LHCN-M2 (cell line): ENCODE data around the gene EIF2D. TPM values are rescaled to one million over a fixed set of nuclear protein-coding genes. Genes with fewer than 3 reads are reported as not detected.
"Not testable (repeated sequence)": the region's sequence is repeated elsewhere in the genome, so short reads cannot be mapped to it uniquely, and the experiment has no call there.

Experiments
- DNase-seq: peaks from one replicate; pipeline ENCODE4 v3.0.0-alpha.2; 2012; ENCODE audit warnings: low read depth
- polyA plus RNA-seq: library from polyadenylated mRNA; unstranded; fragments of >200 nt; gene quantifications from one replicate; pipeline ENCODE4 v1.2.1, GENCODE V29; 2012; ENCODE audit warnings: missing spikeins
- total RNA-seq: library from RNA; depleted of rRNA; stranded (reverse); fragments of >200 nt; gene quantifications from 2 replicates; pipeline ENCODE4 v1.2.3, GENCODE V29; 2014; rRNA removed

The EIF2D gene, protein sequence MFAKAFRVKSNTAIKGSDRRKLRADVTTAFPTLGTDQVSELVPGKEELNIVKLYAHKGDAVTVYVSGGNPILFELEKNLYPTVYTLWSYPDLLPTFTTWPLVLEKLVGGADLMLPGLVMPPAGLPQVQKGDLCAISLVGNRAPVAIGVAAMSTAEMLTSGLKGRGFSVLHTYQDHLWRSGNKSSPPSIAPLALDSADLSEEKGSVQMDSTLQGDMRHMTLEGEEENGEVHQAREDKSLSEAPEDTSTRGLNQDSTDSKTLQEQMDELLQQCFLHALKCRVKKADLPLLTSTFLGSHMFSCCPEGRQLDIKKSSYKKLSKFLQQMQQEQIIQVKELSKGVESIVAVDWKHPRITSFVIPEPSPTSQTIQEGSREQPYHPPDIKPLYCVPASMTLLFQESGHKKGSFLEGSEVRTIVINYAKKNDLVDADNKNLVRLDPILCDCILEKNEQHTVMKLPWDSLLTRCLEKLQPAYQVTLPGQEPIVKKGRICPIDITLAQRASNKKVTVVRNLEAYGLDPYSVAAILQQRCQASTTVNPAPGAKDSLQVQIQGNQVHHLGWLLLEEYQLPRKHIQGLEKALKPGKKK
- 49.3 and 53.5 TPM in 2 replicates for total RNA-seq
- 39.7 TPM for polyA plus RNA-seq

DNA sequence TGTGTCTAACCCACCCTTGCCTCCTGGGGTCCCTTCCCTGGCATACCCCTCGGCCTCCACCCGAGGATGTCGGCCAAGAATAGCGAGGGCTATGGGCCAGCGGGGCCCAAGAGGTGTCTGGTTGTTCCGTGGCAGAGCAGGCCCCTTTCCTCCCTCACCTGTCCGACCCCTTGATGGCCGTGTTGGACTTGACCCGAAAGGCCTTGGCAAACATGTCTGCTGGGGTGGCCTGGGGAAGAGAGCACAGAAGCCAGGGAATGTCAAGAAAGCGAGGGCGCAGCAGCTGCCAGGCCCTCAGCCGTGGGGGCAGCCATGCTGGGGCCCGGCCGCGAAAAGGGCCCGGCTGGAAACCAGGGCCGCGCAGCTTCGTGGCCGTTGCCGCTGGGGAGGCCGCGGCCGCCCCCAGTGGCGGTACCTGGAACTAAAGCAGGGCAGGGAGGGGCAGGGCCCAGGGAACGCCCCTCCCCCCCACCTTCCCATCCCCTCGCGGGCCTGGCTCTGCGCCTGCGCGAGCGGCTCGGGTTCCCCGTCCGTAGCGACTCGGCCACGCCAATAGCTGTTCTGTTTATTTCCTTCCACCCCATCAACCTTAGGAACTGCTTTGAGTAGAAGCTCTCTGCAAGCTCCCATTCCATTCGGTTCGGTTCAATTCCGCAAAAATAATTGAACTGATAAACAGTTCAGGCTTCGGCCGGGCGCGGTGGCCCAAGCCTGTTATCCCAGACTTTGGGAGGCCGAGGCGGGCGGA is at the start of gene EIF2D:
TSS of gene EIF2D (minus strand) at position 337 of the 748 bp plus-strand sequence. CDS start at position 214, 123 bp downstream.
- peak; percentile 88 for DNase-seq

DNA sequence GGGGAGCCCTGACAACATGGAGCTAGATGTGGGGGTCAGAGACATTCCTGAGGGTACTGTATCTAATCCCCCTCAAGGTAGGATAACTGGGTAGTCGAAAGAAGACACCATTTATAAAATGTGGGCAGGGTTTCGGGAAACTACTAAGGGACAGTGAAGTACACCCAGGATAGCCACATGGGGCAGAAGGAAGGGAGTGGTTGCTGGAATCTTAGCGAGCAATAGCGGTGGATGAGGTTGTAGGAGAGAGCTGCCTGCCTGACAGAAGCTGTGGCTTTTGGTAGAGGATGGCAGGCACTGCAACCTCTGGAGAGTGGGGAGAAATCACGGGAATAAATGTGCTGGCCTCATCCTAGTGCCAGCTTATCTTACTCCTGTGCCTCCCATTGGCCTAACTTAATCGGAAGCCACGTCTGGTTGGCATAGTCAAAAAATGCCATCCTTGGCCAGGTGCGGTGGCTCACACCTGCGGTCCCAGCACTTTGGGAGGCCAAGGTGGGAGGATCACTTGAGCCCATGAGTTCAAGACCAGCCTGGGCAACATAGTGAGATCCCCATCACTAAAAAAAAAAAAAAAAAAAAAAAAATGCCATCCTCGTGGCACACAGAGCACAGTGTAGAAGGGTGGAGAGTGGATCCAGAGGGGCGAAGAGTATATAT is 49.0 kb upstream of the EIF2D start:
- DNase-seq: no peak

DNA sequence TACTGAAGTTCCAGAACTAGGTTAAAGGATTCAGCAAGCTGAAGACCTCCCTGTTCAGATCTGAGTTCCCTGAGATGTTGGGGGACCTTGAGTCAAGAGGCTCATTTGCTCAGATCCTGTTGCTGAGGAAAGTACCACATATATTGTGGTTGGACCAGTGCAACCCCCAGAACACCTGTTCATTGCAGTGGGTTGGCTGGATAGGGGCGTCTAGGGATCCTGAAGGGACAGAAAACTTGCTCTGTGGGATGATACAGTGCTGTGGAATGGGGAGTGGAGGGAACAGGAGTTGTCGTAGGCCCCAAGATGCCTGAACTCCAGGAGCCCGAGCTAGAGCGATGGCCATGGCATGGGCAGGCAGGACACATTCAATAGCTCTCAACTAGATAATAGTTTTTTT is 47.9 kb upstream of the EIF2D start:
- peak; percentile 61 for DNase-seq

DNA sequence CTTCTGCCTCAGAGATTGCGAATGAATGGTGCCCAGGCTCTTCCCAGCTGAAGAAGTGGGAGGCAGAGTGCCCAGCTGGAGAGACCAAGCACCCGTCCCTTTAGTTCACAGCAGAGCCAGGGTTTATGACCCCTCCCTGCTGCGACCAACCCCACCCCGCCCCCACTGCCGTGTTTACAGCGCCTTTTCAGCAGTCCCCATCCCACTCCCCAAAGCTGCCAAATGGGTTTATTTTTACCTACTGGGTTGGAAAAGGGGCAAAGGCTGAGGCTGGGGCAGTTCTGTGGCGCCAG is 46.7 kb upstream of the EIF2D start:
- DNase-seq: no peak

DNA sequence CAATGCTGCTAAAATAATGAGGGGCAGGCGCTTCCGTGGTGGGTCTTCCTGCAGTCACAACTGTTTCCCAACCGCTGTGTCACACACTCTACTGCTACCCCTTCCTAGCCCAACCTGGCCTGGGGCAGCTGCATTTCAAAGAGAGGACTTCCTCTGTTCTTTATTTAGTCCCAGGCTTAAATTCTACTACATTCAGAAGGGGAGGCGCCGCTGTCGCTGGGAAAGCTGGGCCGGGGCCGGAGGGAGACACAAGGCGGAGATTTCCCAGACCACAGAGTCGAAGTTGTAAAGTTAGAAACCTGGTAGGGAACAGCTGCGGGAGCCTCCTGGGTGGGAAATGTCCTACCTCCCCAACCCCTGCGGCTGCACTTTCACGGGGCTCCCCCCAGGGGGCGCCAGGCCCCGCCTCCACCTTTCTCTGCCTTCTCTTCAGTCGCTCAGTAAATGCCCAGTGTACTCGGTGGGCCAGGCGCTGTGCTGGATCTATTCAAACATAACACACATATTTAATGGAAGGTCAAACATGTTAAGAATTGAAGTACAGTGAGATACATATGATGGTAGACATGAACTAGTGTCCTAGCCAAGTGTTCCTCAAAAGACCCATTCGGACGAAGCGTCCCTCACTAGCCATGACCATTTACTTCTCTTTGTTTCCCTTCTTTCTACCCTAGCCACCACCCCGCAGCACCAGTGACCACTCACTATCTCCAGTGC is 46.2 kb upstream of the EIF2D start:
- peak; percentile 54 for DNase-seq

DNA sequence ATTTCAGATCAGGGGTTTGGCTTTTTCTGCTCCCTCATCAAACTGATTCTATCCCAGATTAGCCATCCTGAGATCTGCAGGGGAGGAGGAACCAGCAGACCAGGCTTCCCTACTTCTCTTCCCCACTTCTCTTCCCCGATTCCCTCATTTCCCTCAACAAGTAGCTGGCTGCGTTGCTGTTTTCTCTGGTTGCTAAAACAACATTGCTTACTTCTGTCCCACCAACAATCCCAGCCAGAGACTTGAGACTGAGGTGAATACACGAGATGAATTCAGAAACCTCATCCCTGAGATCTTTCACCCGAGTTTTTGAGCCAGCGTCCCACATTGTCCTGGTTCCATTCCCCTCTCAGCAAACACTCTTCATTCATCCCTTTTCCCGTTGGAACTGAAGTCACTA is 45.5 kb upstream of the EIF2D start:
- no peak for DNase-seq

DNA sequence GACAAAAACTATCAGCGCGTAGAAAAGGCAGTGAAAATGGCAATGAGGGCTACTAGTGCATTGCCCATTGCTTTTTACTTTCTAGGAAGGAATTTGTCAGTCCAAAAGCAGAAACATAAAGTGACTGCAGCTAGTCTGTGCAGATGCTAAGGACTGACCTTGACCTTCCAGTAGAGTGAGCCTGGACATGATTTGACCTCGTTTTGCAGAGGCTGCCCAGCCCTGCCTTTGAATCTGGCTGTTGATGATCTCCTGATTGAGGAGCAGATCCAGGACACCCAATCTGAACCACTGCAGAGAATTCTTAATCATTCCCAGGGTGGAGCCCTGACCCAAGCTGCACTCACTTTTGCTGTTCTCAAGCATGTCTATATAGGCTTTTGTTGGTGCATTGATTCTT is 44.7 kb upstream of the EIF2D start:
- no peak for DNase-seq

DNA sequence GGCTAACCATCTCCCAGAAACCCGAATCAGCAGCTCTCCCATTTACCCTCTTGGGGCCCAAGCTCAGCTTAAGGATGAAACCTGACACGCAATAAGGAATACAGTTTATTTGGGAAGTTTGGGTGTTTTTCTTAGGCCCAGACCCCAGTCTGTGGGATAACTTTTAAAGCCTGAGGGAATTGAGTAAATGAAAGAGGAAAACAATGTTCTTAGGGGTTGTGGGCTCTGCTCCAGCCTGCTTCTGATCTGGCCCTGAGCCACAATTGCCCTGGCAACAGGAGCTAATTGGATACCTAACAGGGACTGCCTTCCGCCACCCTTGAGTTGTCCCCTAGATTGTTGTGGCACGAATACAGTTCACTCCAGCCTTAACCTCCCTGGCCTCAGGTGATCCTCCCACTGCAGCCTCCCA is 43.2 kb upstream of the EIF2D start:
- DNase-seq: no peak

DNA sequence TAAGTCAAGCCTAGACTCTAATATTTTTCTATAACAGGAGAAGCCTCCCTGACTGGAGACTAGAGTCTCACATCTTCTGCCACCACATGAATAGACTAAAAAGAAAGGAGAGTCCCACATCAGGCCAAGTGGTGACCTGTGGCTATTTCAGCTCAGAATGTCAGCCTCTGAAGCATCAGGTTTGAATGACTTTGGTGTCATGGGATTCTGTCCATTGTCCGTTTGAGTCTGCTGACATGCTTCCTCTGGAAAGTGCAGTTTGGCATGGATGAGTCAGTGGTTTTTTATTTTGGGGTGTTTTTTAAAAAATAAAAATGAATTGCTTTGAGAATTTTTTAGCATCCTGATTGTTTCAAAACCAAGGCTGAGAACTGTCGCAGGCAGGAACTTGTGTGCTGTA is 42.6 kb upstream of the EIF2D start:
- no peak for DNase-seq

DNA sequence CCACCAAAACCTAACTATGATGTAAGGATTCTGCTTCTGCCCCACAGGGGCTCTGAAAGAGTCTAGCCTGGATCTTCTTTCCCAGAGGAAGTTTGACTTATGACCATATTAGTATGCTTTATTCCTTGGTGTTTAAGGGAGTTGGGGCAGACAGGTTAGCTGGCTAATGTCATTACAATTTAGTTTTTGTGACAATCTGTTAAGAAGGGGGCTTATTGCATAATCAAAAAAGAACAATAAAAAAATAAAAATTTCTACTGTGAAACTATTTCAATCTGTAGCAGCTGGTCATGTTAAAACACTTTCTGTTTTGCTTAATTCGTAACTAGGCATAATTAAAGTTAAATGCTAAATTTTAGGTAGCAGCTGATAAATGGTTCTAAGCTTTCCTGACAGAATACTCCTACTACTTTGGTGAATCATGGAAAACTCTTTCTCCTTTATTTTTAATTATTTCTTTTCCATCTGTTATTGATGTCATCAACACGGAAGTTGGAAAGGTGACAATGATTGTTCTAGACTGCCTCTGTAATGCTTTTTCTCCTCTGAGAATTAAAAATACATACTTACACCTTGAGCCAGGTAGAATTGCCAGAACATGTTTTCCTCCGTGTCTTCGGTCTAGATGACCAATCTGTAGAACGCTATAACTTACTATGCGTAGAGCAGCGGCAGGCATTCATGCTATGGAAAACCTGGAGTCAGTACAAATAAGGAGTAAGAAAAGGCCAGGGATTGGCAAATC is 41.6 kb upstream of the EIF2D start:
- DNase-seq: no peak

DNA sequence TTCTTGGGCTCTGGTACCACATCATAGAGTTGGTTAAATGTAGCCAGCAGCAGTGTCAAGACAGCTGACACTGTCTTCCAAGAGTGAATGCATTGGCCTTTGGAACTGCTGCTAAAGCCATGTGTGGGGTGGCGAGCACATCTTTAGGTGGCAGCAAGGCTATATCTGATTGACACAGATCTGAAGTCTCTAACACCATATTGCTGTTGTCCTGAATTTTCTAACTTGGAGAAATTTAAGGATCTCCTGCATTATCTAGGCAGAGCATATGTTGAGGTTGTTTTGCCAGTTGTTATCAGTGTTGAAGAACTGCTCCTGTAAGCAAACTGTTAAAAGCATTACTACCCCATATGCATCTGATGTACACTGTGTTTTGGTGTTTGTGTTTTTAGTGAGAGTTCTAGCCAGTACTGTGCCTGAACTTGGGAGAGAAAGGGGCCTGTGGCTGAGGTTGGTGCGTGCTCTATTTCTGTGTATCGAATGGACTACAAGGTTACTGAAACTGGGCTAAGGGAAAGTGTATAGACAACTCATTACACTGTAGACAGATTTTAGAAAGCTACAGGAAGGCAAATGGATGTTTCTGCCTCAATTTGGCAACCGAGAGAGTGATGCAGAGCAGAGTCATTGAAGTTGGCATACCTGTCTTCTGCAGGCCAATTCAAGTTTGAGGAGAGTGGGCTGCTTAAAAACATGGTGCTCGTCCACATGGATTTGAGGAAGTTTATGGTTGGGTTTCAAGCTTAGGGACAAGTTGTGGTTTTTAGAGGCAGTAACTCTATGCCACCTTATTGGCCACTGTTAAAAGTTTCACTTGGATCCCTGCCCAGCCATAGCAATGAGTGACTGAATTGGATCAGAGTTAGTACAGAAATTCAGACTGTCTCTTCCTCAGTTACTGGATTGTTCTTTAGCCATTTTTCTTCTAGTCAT is 40.0 kb upstream of the EIF2D start:
- peak; percentile 31 for DNase-seq

DNA sequence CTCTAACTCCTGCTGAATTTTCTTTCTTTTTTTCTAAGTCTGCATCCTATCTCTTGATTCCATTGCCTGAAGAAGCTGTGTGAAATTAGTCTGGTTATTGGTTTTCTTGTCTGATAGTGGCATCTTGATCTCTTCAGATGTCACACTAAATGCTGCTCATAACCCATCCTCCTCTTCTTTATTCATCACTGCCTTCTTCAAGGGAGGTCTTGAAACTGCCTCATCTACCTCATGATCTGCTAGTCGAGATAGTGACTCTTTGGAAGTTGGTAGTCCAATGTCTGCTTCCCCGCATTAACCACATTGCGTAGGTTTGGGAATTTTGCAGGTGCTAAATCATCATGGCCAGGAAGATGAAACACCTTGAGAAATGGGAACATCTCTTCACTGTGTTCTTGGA is 38.7 kb upstream of the EIF2D start:
- DNase-seq: no peak

DNA sequence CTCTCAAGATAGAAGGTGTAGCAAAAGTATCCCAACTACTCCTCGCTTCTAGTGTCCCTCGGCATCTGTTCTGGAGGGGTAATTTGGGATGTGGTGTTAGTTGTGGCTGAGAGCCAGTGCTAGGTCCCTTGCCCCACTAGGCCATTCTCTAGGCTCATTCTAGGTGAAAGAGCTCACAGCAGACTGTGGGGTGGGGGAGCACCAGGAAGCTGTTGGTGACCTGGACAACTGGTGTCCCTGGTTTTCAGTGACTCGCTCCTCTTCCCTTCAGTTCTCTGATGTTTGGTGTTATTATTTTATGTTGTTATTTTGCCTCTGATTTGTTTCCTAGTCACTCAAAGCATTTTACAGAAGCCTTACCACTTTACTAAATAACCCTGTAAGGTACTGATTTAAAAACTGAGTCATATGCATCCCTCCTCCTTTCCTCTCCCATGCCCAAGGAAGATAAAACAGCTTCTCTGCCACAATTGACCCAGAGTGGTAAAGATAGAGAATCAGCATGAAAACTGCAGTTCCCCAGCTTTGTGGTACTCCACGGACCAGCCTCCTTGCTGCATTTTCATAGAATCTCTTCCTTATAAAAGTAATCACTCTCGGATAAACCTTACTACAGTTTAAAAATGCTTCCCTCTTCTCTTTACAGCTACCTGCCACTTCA is 37.1 kb upstream of the EIF2D start:
- DNase-seq: peak; percentile 45

DNA sequence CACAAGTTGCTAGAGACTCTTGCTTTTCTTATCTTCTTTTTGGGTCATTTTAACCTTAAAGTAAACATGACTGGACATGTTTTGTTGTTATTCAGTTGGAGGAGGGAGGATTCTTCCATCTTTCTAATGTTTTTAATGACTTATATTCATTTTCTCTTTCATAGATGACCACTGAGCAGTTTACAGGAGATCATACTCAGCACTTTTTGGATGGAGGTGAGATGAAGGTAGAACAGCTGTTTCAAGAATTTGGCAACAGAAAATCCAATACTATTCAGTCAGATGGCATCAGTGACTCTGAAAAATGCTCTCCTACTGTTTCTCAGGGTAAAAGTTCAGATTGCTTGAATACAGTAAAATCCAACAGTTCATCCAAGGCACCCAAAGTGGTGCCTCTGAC is 35.0 kb upstream of the EIF2D start:
- no peak for DNase-seq

DNA sequence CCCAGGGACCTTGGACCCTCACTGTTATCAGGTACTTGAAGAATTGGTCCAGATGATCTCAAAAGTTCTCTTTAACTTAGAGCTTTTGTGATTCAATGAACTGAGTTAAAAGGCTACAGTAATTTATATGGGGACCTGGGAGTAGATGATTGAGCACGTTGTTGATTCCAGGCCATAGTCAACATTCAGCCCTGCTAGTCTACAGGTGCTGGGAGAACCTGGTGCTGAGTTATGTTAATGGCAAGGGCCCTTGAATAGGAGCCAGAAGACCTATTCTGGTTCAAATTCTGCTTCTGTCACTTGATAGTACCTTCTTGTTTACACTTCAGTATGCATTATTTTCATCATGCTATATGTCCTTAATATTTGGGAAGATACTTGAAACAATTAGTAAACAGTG is 34.2 kb upstream of the EIF2D start:
- no peak for DNase-seq

DNA sequence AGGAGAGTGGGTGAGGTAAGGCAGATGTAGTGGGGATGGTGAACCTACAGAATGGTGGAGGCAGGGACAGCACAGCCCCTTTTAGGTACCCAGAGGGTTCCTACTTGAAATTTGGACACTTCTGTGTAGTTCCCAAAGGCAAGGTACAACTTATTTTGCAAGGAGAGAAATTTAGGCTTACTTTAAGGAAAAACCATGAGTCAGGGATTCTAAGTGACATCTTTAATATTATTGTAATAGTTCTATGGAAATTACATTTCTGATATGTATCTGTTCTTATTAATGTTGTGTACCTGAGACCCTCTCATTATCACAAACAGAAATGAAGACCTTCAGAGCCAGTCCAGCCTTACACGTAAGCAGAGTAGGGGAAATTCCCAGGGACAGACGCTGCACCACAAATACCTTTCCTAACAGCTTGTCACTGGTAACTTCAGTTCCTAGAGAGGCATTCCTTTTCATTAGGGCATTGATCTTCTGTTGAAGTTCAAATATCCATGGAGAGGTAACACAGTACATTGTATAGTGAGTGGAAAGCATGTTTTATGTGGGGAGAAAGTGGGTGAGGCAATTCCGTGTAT is 30.9 kb upstream of the EIF2D start:
- DNase-seq: no peak

DNA sequence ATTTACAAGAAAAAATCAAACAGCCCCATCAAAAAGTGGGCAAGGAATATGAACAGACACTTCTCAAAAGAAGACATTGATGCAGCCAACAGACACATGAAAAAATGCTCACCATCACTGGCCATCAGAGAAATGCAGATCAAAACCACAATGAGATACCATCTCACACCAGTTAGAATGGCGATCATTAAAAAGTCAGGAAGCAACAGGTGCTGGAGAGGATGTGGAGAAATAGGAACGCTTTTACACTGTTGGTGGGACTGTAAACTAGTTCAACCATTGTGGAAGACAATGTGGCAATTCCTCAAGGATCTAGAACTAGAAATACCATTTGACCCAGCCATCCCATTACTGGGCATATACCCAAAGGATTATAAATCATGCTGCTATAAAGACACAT is 29.8 kb upstream of the EIF2D start:
- DNase-seq: not testable (repeated sequence)

DNA sequence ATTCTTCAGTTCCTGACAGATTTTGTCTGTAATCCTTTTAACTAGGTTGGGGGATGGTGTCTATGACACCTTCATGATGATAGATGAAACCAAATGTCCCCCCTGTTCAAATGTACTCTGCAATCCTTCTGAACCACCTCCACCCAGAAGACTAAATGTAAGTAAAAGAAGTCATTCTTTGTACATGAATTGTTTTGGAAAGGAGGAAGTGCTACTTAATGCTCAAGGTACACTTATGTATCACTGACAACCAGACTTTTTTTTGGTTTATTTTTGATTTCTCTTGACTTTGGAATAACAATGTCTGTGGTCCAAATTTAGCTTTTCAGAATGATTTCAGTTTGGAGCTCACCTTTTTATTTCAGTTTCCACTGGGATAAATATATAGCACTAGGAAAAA is 25.3 kb upstream of the EIF2D start:
- no peak for DNase-seq

DNA sequence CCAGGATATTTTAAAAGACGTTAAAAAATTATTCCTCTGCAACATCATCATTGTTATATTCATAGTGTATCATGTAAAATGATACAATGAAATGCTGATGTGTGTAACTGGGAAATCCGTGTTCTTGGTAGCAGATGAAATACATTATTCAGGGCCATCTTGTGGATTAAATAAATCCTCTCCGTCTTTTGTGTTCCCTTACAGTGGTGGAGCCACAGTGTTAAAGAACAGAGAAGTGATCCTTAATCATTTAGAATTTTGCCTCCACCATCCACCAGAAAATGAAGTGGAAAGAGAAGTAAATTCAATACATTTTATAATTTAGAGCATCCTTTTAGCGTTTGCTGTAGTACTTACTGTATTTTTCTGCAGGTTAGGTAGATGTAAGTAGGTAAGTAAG is 24.4 kb upstream of the EIF2D start:
- no peak for DNase-seq
